ENCODE data around the gene RAB31. TPM values are rescaled to one million over a fixed set of nuclear protein-coding genes. Genes with fewer than 3 reads are reported as not detected.

The RAB31 gene
- polyA plus RNA-seq, 1 donor: 29.4 TPM

DNA sequence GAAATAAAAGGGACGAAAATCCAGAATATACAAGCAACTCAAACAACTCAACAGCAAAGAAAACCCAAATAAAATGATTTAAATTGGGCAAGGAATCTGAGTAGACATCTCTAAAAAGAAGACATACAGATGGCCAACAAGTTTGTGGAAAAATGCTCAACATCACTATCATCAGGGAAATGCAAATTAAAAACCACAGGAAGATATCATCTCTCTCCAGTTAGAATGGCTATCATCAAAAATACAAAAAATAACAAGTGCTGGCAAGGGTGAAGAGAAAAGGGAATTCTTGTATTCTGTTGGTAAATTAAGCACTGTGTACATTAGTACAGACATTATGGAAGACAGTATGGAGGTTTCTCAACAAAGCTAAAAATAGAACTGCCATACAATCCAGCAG is 80.0 kb downstream of the RAB31 start:
- DNase-seq: no peak

DNA sequence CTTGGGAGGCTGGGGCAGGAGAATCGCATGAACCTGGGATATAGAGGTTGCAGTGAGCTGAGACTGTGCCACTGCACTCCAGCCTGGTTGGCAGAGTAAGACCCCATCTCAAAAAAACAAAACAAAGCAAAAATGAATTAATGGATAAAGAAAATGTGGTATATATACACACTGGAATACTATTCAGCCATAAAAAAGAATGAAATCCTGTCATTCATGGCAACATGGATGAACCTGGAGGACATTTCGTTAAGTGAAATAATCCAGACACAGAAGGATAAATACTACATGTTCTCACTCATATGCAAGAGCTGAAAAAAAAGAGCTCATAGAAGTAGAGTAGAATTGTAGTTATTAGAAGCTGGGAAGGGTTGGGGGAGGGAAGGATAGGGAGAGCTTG is 80.8 kb downstream of the RAB31 start:
- no peak for DNase-seq

DNA sequence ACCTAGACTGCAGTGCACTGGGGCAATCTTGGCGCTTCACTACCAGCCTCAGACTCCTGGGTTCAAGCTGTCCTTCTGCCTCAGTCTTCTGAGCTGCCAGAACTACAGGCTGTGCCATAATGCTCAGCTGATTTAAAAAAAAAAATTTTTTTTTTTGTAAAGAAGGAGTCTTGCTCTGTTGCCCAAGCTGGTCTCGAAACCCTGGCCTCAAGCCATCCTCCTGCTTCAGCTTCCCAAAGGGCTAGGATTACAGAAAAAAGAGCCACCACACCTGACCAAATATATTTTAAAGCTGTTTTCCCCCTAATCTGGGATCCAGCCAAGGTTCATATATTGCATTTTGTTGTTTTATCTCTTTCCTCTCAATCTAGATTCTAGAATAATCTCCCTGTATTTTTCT is 82.2 kb downstream of the RAB31 start:
- no peak for DNase-seq

DNA sequence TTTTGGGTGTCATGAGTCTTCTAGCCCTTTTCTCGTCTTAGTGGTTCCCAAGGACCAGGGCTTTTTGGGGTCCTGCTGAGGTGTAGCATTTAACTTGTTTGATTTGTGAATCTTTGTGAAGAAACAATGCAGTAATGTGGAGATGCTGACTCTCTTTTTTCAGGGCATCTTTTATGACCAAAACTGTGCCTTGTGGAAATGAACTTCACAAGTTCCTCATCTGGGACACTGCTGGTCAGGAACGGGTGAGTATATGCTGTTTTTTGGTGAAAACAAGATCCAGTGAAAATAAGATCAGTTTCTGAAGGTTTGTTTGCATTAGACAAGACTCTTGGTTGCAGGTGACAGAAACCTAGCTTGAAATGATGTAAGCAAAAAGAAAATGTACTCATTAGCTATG is 83.9 kb downstream of the RAB31 start:
- no peak for DNase-seq

DNA sequence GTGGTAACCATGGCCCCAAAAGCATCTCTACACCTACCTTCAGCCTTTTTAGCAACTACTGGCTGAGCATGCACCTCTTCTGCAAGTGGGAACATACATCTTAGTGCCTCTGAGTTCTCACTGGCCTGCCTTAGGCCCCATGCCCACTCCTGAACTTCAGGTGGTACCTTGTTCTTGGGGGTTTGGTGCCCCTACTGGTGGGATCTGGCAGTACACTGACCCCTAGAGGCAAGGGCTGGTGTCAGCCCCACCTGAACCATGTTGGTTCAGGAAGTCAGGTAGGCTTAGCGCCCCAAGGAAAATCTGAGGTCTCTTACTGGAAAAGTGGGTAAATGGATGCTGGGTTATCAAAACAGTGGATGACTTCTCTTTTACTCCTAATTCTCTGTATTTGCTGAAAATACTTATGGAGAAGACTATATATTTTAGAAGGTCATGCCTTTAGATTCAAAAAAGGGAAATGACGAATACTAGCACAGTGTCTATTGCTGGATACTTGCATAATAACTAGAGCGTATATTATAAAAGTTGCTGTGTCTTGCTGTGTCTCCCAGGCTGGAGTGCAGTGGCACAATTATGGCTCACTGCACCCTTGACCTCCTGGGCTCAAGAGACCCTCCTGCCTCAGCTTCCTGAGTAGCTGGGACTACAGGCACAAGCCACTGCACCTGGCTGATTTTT is 84.6 kb downstream of the RAB31 start:
- no peak for DNase-seq

DNA sequence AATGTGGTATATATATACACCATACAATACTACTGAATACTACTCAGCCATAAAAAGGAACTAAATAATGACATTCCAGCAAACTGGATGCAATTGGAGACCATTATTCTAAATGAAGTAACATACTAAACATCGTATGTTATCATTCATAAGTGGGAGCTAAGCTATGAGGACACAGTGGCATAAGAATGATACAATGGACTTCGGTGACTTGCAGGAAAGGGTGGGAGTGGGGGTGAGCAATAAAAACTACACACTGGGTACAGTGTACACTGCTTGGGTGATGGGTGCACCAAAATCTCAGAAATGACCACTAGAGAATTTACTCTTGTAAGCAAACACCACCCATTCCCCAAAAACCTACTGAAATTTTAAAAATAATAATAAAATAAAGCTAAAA is 87.9 kb downstream of the RAB31 start:
- no peak for DNase-seq

- DNase-seq: no peak
Observed at GRCh38 chr18:9796935-9797549, 88.9 kb downstream of the RAB31 start.

DNA sequence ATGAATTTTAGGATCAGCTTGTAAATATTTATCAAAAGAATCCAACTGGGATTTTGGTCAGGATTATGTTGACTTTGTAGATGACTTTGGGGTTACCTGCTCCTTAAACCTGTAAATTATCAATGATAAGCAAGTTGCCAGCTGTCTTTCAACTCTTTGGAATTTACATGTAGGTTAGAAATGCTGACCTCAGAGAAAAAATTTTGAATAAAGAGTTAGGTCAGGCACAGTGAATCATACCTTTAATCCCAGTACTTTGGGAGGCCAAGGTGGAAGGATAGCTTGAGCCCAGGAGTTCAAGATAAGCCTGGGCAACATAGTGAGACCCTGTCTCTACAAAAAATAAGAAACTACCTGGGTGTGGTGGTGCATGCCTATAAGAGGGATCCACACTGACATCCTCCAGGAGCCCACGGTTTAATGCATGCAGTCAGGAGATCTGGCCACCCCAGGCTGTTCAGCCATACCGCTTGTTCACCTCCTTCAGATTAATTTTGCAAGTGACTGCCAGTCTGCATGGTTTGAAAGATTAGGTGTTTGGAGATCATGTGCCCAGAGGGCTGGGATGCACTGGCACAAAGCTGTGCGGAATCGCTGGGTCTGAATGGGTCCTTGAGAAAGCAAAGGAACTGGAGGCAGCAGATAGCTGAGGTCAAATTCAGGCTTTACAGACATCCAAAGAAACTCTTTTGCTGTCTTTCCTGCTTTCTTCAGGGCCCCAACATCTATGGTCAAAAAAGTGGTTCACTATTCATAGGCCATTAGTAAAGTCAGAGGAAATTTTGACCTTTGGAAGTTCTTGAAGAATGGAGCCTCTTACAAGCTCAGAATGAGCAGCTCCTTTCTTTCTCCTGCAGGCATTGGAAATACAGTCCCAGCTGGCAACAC is 94.3 kb downstream of the RAB31 start:
- no peak for DNase-seq

DNA sequence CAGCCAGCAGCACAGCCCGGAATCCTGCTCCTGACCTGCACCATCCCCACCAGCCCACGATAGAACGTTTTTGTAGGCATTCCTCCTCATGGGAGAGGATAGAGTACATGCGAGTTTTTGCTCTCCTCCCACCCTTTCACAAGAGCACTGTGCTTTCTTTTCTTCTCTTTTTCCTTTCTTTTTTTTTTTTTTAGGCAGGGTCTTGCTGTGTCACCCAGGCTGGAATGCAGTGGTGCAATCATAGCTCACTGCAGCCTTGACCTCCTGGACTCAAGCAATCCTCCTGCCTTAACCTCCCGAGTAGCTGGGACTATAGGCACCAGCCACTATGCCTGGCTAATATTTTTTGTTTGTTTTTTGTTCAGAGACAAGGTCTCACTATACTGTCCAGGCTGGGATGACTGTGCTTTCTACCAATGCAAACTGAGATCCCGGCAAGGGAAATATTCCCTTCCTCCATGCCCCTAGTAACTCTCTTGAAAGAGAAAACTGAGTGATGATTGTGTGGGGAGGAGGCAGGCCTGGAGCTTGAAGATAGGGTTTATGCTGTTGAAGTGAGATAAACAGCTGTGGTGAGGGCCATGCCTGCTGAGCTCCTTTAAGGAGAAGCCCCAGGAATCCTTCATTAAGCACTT is 95.1 kb downstream of the RAB31 start:
- no peak for DNase-seq

- DNase-seq: no peak
Observed at GRCh38 chr18:9803698-9804516, 95.8 kb downstream of the RAB31 start.

DNA sequence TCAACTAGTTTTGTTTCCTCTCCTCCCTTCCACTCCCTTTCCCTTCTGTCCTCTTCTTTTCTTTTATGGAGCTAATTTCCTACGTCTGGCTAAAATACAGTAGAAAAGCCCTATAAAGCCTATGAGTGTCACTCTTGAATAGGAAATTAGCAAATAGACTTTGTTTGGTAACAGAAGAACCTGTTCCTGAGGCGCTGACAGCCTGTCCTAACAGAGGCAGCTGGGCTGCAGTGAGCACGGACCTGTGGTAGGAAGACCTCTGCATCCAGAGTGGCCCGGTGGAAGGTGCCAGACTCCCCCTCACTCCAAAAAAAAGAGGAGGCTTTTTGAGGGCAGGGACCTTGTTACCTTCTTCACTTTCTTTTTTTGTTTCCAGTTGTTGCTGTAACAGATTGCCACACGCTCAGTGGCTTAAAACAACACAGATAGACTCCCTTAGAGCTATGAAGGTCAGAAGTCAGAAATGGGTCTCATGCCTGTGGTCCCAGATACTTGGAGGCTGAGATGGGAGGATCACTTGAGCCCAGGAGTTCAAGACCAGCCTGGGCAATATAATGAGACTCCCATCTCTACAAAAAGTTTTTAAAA is 96.5 kb downstream of the RAB31 start:
- no peak for DNase-seq

DNA sequence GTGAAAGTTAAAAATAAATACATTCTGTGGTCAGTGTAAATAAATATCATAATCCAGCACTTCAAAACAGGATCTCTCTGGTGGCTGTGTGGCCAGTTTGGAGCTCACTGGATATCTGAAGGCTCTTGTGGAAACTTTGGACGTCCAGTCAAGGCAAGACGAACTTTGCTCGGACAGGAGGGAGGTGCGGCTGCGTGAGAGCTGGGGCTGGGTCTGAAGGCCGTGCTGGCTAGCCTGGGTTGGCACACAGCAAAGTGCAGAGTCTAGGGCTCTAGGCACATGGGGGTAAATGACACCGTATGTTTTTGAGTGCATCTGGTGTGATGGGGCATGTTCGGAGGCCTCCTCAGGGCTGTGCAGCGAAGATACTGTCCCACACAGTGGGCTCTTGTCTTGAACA is 98.8 kb downstream of the RAB31 start:
- no peak for DNase-seq

- DNase-seq: no peak
Observed at GRCh38 chr18:9808295-9809241, 100.5 kb downstream of the RAB31 start.

GRCh38 chr18:9809697-9810096 is 101.6 kb downstream of the RAB31 start:
- no peak for DNase-seq

DNA sequence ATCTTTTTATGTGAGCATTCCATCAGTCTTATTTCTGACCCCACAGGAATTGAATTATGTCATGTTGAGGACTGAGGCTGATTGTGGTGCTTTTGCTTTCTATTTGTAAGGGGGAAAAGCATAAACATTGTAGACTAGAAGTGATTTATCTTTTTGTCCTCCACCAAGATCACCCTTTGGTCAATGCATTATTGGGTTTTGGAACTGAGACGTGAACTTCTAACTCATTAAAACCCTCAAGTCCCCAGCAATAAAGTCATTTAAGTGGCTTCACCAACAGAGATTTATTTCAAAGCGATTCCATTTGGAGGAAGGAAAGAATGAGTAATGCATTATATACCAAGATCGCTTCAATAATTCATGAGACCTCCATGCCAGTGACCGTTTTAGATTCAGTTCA is 102.2 kb downstream of the RAB31 start:
- DNase-seq: no peak

DNA sequence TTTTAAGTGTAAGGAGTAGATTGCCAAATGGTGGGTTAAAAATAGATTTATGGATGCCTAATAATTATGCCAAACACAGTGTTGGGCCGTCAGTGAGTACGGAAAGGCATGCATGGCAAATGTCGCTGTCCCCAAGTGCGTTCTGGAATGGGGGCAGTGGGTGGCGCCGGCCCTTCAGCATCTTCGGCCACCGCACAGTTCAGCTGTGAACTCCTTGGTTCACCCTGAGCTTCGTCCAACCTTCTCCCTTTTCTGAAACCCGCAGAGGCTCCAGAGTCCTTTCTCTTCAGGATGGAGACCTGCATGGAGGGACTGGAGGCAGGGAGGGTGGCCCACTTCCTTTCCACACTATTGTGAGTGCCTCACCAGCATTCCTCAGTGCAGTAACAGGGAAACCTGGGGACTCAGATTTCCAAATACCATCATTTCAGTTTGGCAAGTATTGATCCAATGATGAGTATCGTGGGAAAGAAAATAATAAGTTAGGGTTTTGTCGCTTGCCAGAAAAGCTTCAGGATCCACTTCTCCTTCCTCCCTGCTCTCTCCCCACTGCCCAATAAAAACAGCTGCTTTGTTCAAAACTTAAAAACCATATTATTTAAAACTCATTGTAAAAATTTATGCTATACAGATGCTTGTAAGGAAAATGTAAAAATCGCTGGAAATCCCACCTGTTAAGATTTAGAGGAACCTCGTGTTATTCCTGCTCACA is 103.0 kb downstream of the RAB31 start:
- DNase-seq: no peak

DNA sequence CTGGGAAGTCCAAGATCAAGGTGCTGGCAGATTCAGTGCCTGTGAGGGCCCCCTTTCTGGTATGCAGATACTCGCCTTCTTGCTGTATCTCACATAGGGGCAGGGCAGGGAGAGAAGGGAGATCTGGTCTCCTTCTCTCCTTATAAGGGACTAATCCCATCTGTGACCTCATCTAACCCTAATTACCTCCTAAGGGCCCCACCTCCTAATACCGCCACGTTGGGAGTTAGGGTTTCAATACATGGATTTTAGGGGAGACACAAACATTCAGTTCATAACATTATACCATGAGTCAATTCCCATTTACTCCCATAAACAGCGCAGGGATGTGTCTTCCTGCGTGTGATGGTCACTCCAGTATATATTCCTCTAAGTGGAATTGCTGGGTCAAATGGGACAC is 103.9 kb downstream of the RAB31 start:
- DNase-seq: no peak

GRCh38 chr18:9814431-9814830 is 106.3 kb downstream of the RAB31 start:
- DNase-seq: no peak

- no peak for DNase-seq
Observed at GRCh38 chr18:9817286-9817685, 109.2 kb downstream of the RAB31 start.
